Measurements from ENCODE around the gene MTLN. TPM values are rescaled to one million over a fixed set of nuclear protein-coding genes. Genes with fewer than 3 reads are reported as not detected.
"Not testable (repeated sequence)": the region's sequence is repeated elsewhere in the genome, so short reads cannot be mapped to it uniquely, and the experiment has no call there.

Gene MTLN
- 106 TPM for total RNA-seq
- polyA plus RNA-seq (ENCODE audit: insufficient read depth in 1 of 8, insufficient read length in 8 of 8, low replicate concordance in 1 of 8), result 10 to 100 TPM; 28.6 to 60.6 (median 50.3) TPM
- long read RNA-seq, donor 1, transcript MTLN-203 (2 exons, 441 nt), result major isoform, 25 of 25 reads
- long read RNA-seq, donor 1, partial matches to known transcripts, result 0 of 25 reads
- long read RNA-seq, donor 1, other reads (novel, unspliced or antisense), result 0 of 25 reads
- long read RNA-seq, donor 2, transcript MTLN-203 (2 exons, 441 nt), result major isoform, 11 of 11 reads
- long read RNA-seq, donor 2, partial matches to known transcripts, result 0 of 11 reads
- long read RNA-seq, donor 2, other reads (novel, unspliced or antisense), result 0 of 11 reads
- long read RNA-seq, donor 3, transcript MTLN-203 (2 exons, 441 nt), result major isoform, 51 of 51 reads
- long read RNA-seq, donor 3, partial matches to known transcripts, result 0 of 51 reads
- long read RNA-seq, donor 3, other reads (novel, unspliced or antisense), result 0 of 51 reads
- long read RNA-seq, donor 4, transcript MTLN-203 (2 exons, 441 nt), result major isoform, 66 of 66 reads
- long read RNA-seq, donor 4, partial matches to known transcripts, result 0 of 66 reads
- long read RNA-seq, donor 4, other reads (novel, unspliced or antisense), result 0 of 66 reads
- long read RNA-seq, donor 5, transcript MTLN-203 (2 exons, 441 nt), result major isoform, 101 of 102 reads
- long read RNA-seq, donor 5, partial matches to known transcripts, result 0 of 102 reads
- long read RNA-seq, donor 5, other reads (novel, unspliced or antisense), result 0 of 102 reads
- long read RNA-seq, donor 6, transcript MTLN-203 (2 exons, 441 nt), result major isoform, 163 of 167 reads
- long read RNA-seq, donor 6, partial matches to known transcripts, result 0 of 167 reads
- long read RNA-seq, donor 6, other reads (novel, unspliced or antisense), result 0 of 167 reads
- long read RNA-seq, donor 7, transcript MTLN-203 (2 exons, 441 nt), result major isoform, 94 of 102 reads
- long read RNA-seq, donor 7, partial matches to known transcripts, result 8 of 102 reads
- long read RNA-seq, donor 7, other reads (novel, unspliced or antisense), result 0 of 102 reads
- long read RNA-seq, donor 8, transcript MTLN-203 (2 exons, 441 nt), result major isoform, 66 of 71 reads
- long read RNA-seq, donor 8, partial matches to known transcripts, result 5 of 71 reads
- long read RNA-seq, donor 8, other reads (novel, unspliced or antisense), result 0 of 71 reads
- long read RNA-seq, donor 9, transcript MTLN-203 (2 exons, 441 nt), result major isoform, 71 of 71 reads
- long read RNA-seq, donor 9, partial matches to known transcripts, result 0 of 71 reads
- long read RNA-seq, donor 9, other reads (novel, unspliced or antisense), result 0 of 71 reads
- long read RNA-seq, donor 10, transcript MTLN-203 (2 exons, 441 nt), result major isoform, 138 of 143 reads
- long read RNA-seq, donor 10, partial matches to known transcripts, result 5 of 143 reads
- long read RNA-seq, donor 10, other reads (novel, unspliced or antisense), result 0 of 143 reads
- long read RNA-seq, donor 11, transcript MTLN-203 (2 exons, 441 nt), result major isoform, 54 of 55 reads
- long read RNA-seq, donor 11, partial matches to known transcripts, result 0 of 55 reads
- long read RNA-seq, donor 11, other reads (novel, unspliced or antisense), result 0 of 55 reads

DNA sequence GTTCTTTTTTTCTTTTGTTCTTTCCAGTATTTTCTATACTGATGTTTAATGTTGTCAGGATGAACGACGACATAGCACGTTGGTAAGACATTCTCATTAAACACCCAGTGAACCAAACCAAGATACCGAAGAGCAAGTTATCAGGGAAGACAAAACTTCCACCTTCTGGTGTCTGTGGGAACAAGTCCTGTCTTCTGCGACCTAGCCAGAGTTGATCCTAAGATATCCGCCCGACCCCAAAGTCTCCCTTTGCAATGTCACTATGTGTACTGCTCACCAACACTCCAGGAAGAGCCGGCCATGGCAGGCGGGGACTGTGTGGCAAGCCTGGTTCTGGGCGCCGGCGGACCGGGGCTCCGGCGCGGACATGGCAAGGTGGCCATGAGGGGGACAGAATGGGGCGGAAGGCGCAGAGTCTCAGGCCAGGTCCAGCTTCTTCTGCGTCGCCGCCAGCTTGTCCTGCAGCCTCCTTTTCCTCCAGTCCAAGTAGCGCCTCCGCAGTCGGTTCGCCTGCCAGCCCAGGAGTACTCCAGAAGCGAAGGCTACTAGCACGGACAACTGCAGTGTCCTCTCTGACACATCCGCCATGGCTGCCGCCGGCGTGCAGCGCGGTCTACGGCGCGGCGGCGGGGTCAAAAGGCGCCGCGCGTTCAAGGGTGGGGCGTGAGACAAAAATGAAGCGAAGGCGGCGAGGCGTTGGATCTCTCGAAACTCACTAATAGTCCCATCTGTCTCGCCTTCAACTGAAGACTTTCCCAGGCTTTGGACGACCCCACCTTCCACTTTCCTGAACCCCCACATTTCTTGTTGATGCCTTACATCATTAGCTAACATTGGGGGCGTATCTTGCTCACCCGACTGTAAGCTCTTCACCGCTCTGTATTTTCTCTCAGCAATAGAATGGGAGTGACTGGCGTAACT is at the start of gene MTLN:
TSS of gene MTLN (minus strand) at position 610 of the 921 bp plus-strand sequence. CDS start at position 588, 22 bp downstream.
- peak within 1 kb of the TSS; percentile 88 for H3K4me3 ChIP-seq (ENCODE audit: low read length)
- H3K27ac ChIP-seq (ENCODE audit: low read length), result peak within 1 kb of the TSS; percentile 94
- peaks cover 5% of the 10 kb centered on the region for H3K4me1 ChIP-seq (ENCODE audit: control insufficient read depth, insufficient read depth, low read length)
- DNase-seq, result peak; percentile 91
- no peaks in the 10 kb centered on the region for H3K9me3 ChIP-seq (replicated peaks; ENCODE audit: control insufficient read depth, low read depth, low read length)
- 25% methylated on average over 47 of the region's 54 CpGs for WGBS (ENCODE audit: insufficient coverage)
- H3K36me3 ChIP-seq (ENCODE audit: control insufficient read depth, insufficient read depth, low read length), result peaks cover 10% of the 10 kb centered on the region
- H3K27me3 ChIP-seq (ENCODE audit: control insufficient read depth, insufficient read depth, low read length), result no peaks in the 10 kb centered on the region

GRCh38 chr2:110261910-110262309 is 49.6 kb upstream of the MTLN start:
- not testable (repeated sequence) for H3K4me1 ChIP-seq (ENCODE audit: control insufficient read depth, insufficient read depth, low read length); H3K36me3 ChIP-seq (ENCODE audit: control insufficient read depth, insufficient read depth, low read length); DNase-seq; H3K27ac ChIP-seq (ENCODE audit: low read length); H3K27me3 ChIP-seq (ENCODE audit: control insufficient read depth, insufficient read depth, low read length); H3K9me3 ChIP-seq (replicated peaks; ENCODE audit: control insufficient read depth, low read depth, low read length); H3K4me3 ChIP-seq (ENCODE audit: low read length)
- no CpG with 5 or more reads among the region's 1 CpG for WGBS (ENCODE audit: insufficient coverage)

GRCh38 chr2:110248081-110248795 is 35.9 kb upstream of the MTLN start:
- DNase-seq, result not testable (repeated sequence)

GRCh38 chr2:110245488-110246435 is 33.4 kb upstream of the MTLN start:
- H3K27ac ChIP-seq (ENCODE audit: low read length); H3K4me3 ChIP-seq (ENCODE audit: low read length); H3K27me3 ChIP-seq (ENCODE audit: control insufficient read depth, insufficient read depth, low read length); H3K36me3 ChIP-seq (ENCODE audit: control insufficient read depth, insufficient read depth, low read length); DNase-seq; H3K9me3 ChIP-seq (replicated peaks; ENCODE audit: control insufficient read depth, low read depth, low read length); H3K4me1 ChIP-seq (ENCODE audit: control insufficient read depth, insufficient read depth, low read length): not testable (repeated sequence)
- no CpG with 5 or more reads among the region's 89 CpGs for WGBS (ENCODE audit: insufficient coverage)

More at GRCh38 chr2:110248081-110248795, 35.9 kb upstream of the MTLN start:
- not testable (repeated sequence) for H3K9me3 ChIP-seq (replicated peaks; ENCODE audit: control insufficient read depth, low read depth, low read length); H3K36me3 ChIP-seq (ENCODE audit: control insufficient read depth, insufficient read depth, low read length); H3K4me1 ChIP-seq (ENCODE audit: control insufficient read depth, insufficient read depth, low read length); H3K27ac ChIP-seq (ENCODE audit: low read length); H3K27me3 ChIP-seq (ENCODE audit: control insufficient read depth, insufficient read depth, low read length); H3K4me3 ChIP-seq (ENCODE audit: low read length)
- WGBS (ENCODE audit: insufficient coverage), result no CpG with 5 or more reads among the region's 7 CpGs

- H3K4me1 ChIP-seq (ENCODE audit: control insufficient read depth, insufficient read depth, low read length); DNase-seq; H3K9me3 ChIP-seq (replicated peaks; ENCODE audit: control insufficient read depth, low read depth, low read length); H3K36me3 ChIP-seq (ENCODE audit: control insufficient read depth, insufficient read depth, low read length); H3K4me3 ChIP-seq (ENCODE audit: low read length); H3K27ac ChIP-seq (ENCODE audit: low read length); H3K27me3 ChIP-seq (ENCODE audit: control insufficient read depth, insufficient read depth, low read length): not testable (repeated sequence)
- WGBS (ENCODE audit: insufficient coverage), result no CpG with 5 or more reads among the region's 3 CpGs
Measured at GRCh38 chr2:110243283-110243682, 30.9 kb upstream of the MTLN start.

GRCh38 chr2:110234514-110234913 is 22.2 kb upstream of the MTLN start:
- not testable (repeated sequence) for H3K4me3 ChIP-seq (ENCODE audit: low read length); H3K9me3 ChIP-seq (replicated peaks; ENCODE audit: control insufficient read depth, low read depth, low read length); DNase-seq; H3K27ac ChIP-seq (ENCODE audit: low read length); H3K36me3 ChIP-seq (ENCODE audit: control insufficient read depth, insufficient read depth, low read length); H3K27me3 ChIP-seq (ENCODE audit: control insufficient read depth, insufficient read depth, low read length); H3K4me1 ChIP-seq (ENCODE audit: control insufficient read depth, insufficient read depth, low read length)
- WGBS (ENCODE audit: insufficient coverage), result no CpG with 5 or more reads among the region's 5 CpGs

- WGBS (ENCODE audit: insufficient coverage), result no CpG with 5 or more reads among the region's 1 CpG
- H3K36me3 ChIP-seq (ENCODE audit: control insufficient read depth, insufficient read depth, low read length); DNase-seq; H3K9me3 ChIP-seq (replicated peaks; ENCODE audit: control insufficient read depth, low read depth, low read length); H3K27me3 ChIP-seq (ENCODE audit: control insufficient read depth, insufficient read depth, low read length); H3K4me3 ChIP-seq (ENCODE audit: low read length); H3K4me1 ChIP-seq (ENCODE audit: control insufficient read depth, insufficient read depth, low read length); H3K27ac ChIP-seq (ENCODE audit: low read length): not testable (repeated sequence)
Measured at GRCh38 chr2:110229886-110230285, 17.5 kb upstream of the MTLN start.

DNA sequence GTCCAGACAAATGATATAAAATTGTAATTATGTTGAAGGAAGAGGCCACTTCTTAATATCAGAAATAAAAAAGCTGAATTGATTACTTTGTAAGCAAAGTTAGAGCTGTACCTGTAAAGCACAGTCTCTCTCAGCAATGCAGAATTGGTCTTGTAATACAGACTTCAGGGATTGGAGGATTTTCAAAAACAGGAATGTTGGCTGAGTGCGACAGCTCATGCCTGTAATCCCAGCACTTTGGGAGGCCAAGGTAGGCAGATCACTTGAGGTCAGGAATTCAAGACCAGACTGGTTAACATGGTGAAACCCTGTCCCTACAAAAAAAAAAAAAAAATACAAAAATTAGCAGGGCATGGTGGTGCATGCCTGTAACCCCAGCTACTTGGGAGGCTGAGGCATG is 10.3 kb upstream of the MTLN start:
- DNase-seq; H3K27ac ChIP-seq (ENCODE audit: low read length); H3K4me3 ChIP-seq (ENCODE audit: low read length); H3K27me3 ChIP-seq (ENCODE audit: control insufficient read depth, insufficient read depth, low read length); H3K9me3 ChIP-seq (replicated peaks; ENCODE audit: control insufficient read depth, low read depth, low read length); H3K36me3 ChIP-seq (ENCODE audit: control insufficient read depth, insufficient read depth, low read length); H3K4me1 ChIP-seq (ENCODE audit: control insufficient read depth, insufficient read depth, low read length): not testable (repeated sequence)
- 57% methylated on average over 1 of the region's 1 CpG for WGBS (ENCODE audit: insufficient coverage)
